Liver (tissue), 9 donors: Measurements from ENCODE around the gene FAM221B. TPM values are rescaled to one million over a fixed set of nuclear protein-coding genes. Genes with fewer than 3 reads are reported as not detected.

Experiments
- DNase-seq: peaks from one replicate; pipeline ENCODE4 v3.0.0-alpha.2; 2017; ENCODE audit warnings: low spot score
- H3K27ac ChIP-seq, 2 donors: one replicate each; pipeline ENCODE4 v1.7.0; 2013; ENCODE audit warnings: inconsistent platforms in 2 of 2, low read length in 2 of 2, control low read depth in 1 of 2, low read depth in 1 of 2, mild to moderate bottlenecking in 1 of 2
- H3K27me3 ChIP-seq, 4 donors: one replicate each; pipeline versions ENCODE4 v1.6.1 to v1.7.0; 2013; ENCODE audit warnings: low read length in 3 of 4, inconsistent platforms in 1 of 4, mild to moderate bottlenecking in 1 of 4, moderate library complexity in 1 of 4; ENCODE audit not compliant: control insufficient read depth in 4 of 4, insufficient read depth in 4 of 4
- H3K36me3 ChIP-seq, 4 donors: one replicate each; pipeline versions ENCODE4 v1.6.1 to v1.7.0; 2013; ENCODE audit warnings: low read length in 3 of 4, mild to moderate bottlenecking in 3 of 4, low read depth in 1 of 4, moderate library complexity in 1 of 4; ENCODE audit not compliant: control insufficient read depth in 4 of 4, insufficient read depth in 3 of 4
- H3K4me1 ChIP-seq, 4 donors: one replicate each; pipeline versions ENCODE4 v1.6.1 to v1.7.0; 2013; ENCODE audit warnings: low read length in 3 of 4, mild to moderate bottlenecking in 3 of 4, moderate library complexity in 1 of 4; ENCODE audit not compliant: control insufficient read depth in 4 of 4, insufficient read depth in 4 of 4
- H3K4me3 ChIP-seq, 3 donors: one replicate each; pipeline versions ENCODE4 v1.6.1 to v1.7.0; 2013; ENCODE audit warnings: low read length in 3 of 3, control low read depth in 1 of 3, low read depth in 1 of 3, mild to moderate bottlenecking in 1 of 3
- H3K9ac ChIP-seq, 2 donors: one replicate each; pipeline ENCODE4 v1.7.0; 2013; ENCODE audit warnings: low read length in 2 of 2, mild to moderate bottlenecking in 2 of 2, moderate library complexity in 2 of 2, control low read depth in 1 of 2, low read depth in 1 of 2
- H3K9me3 ChIP-seq, 4 donors: one replicate each; pipeline versions ENCODE4 v1.6.1 to v1.7.0; 2013; ENCODE audit warnings: low read length in 3 of 4; ENCODE audit not compliant: control insufficient read depth in 4 of 4
- EGR1 ChIP-seq, 2 donors: IDR thresholded peaks; 2 replicates each; pipeline ENCODE4 v1.6.1; 2016 to 2018; ENCODE audit warnings: antibody characterized with exemption in 2 of 2, low read depth in 2 of 2
- FOXA1 ChIP-seq: IDR thresholded peaks from 2 replicates; pipeline ENCODE4 v1.6.1; 2016; ENCODE audit warnings: antibody characterized with exemption
- FOXA2 ChIP-seq: IDR thresholded peaks from 2 replicates; pipeline ENCODE4 v1.6.1; 2016; ENCODE audit warnings: antibody characterized with exemption
- GABPA ChIP-seq, 2 donors: IDR thresholded peaks in 1 of 2; conservative IDR thresholded peaks in 1 of 2; 2 replicates each; pipeline ENCODE4 v1.6.1; 2016; ENCODE audit warnings: antibody characterized with exemption in 2 of 2, mild to moderate bottlenecking in 1 of 2, moderate library complexity in 1 of 2
- HNF4A ChIP-seq, 2 donors: conservative IDR thresholded peaks; 2 replicates each; pipeline ENCODE4 v1.6.1; 2016; ENCODE audit warnings: antibody characterized with exemption in 2 of 2, mild to moderate bottlenecking in 2 of 2
- JUND ChIP-seq, 2 donors: IDR thresholded peaks; 2 replicates each; pipeline ENCODE4 v1.6.1; 2016; ENCODE audit warnings: antibody characterized with exemption in 2 of 2
- NR2F2 ChIP-seq: IDR thresholded peaks from 2 replicates; pipeline ENCODE4 v1.6.1; 2016; ENCODE audit warnings: antibody characterized with exemption
- RAD21 ChIP-seq, 2 donors: IDR thresholded peaks; 2 replicates each; pipeline ENCODE4 v1.6.1; 2016; ENCODE audit warnings: antibody characterized with exemption in 2 of 2, mild to moderate bottlenecking in 2 of 2
- SP1 ChIP-seq: IDR thresholded peaks from 2 replicates; pipeline ENCODE4 v1.6.1; 2018; ENCODE audit warnings: antibody characterized with exemption, mild to moderate bottlenecking
- TAF1 ChIP-seq: conservative IDR thresholded peaks from 2 replicates; pipeline ENCODE4 v1.6.1; 2016; ENCODE audit warnings: antibody characterized with exemption, mild to moderate bottlenecking
- YY1 ChIP-seq: IDR thresholded peaks from 2 replicates; pipeline ENCODE4 v1.6.1; 2016; ENCODE audit warnings: antibody characterized with exemption, mild to moderate bottlenecking
- WGBS: extraction: QIAGEN DNeasy Blood & Tissue Kit; methylation state at CpG from one replicate; pipeline ENCODE4 v1.1.7; 2013; 5-methylcytosine and 5-hydroxymethylcytosine counted together
- polyA plus RNA-seq, 2 donors: library from polyadenylated mRNA; stranded (reverse) in 1 of 2; unstranded in 1 of 2; fragments of 200-250 nt in 1 of 2; fragments of >200 nt in 1 of 2; fragmentation: Nextera tagmentation in 1 of 2; extraction: Ambion mirVana in 1 of 2; gene quantifications; one replicate each; pipeline versions ENCODE4 v1.2.1 to v1.2.3, GENCODE V29; 2013 to 2015
- total RNA-seq, 2 donors: library from RNA; depleted of rRNA; stranded (reverse); fragments of >200 nt; gene quantifications; one replicate each; pipeline ENCODE4 v1.2.3, GENCODE V29; 2014
- TF ChIP-seq, protein P1 (sequence below): fragments of 150-350 bp; IDR thresholded peaks from 2 replicates; pipeline ENCODE4 v1.5.1; 2017; ENCODE audit warnings: improper control_type of control experiment, low read depth, low read length; ENCODE audit not compliant: missing input control
- TF ChIP-seq, protein P2 (sequence below): IDR thresholded peaks from 2 replicates; pipeline ENCODE4 v1.6.1; 2016; ENCODE audit warnings: antibody characterized with exemption
- TF ChIP-seq, protein P3 (sequence below): IDR thresholded peaks from 2 replicates; pipeline ENCODE4 v1.6.1; 2016; ENCODE audit warnings: antibody characterized with exemption
- TF ChIP-seq, protein P4 (sequence below): IDR thresholded peaks from 2 replicates; pipeline ENCODE4 v1.6.1; 2016; ENCODE audit warnings: antibody characterized with exemption
- TF ChIP-seq, protein P5 (sequence below): IDR thresholded peaks from 2 replicates; pipeline ENCODE4 v1.6.1; 2016; ENCODE audit warnings: antibody characterized with exemption, mild to moderate bottlenecking
- donor health status: healthy.
- donor health status: healthy.
- donor health status: healthy.
- donor health status: healthy.
- donor health status: healthy.

The FAM221B gene
- total and polyA plus RNA-seq, 4 donors = 0.35 TPM; not detected in 3

DNA sequence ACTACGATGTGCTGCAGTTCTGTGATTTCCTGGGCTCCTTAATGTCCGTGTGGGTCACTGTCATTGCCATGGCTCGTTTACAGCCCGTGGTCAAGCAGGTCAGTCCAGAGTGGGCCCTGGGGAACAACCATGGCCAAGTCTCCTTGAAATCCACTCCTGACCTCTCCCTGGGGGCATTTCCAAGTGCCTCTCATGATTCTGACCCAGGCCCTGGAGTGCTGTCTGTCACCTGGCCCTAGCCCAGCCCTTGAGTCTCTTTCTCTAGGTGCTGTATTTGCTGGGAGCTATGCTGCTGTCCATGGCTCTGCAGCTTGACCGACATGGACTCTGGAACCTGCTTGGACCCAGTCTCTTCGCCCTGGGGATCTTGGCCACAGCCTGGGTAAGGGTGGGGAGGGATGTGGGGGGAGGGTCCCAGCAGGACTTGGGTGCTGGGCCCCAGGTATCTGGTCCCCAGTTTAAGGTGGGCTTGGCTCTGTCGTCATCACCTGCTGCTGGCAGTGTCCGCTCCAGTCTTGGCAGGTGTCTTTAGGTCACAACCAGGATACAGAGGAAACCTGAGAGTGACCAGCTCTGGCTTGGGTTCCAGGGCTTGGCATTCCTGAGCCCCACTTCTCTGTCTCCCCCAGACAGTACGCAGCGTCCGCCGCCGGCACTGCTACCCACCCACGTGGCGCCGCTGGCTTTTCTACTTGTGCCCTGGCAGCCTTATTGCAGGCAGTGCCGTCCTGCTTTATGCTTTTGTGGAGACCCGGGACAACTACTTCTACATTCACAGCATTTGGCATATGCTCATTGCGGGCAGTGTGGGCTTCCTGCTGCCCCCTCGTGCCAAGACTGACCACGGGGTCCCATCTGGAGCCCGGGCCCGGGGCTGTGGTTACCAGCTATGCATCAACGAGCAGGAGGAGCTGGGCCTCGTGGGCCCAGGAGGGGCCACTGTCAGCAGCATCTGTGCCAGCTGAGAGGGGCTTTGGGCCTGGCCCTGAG lies 24.6 kb upstream of the FAM221B start (continued):
- TF ChIP-seq, protein P1, sequence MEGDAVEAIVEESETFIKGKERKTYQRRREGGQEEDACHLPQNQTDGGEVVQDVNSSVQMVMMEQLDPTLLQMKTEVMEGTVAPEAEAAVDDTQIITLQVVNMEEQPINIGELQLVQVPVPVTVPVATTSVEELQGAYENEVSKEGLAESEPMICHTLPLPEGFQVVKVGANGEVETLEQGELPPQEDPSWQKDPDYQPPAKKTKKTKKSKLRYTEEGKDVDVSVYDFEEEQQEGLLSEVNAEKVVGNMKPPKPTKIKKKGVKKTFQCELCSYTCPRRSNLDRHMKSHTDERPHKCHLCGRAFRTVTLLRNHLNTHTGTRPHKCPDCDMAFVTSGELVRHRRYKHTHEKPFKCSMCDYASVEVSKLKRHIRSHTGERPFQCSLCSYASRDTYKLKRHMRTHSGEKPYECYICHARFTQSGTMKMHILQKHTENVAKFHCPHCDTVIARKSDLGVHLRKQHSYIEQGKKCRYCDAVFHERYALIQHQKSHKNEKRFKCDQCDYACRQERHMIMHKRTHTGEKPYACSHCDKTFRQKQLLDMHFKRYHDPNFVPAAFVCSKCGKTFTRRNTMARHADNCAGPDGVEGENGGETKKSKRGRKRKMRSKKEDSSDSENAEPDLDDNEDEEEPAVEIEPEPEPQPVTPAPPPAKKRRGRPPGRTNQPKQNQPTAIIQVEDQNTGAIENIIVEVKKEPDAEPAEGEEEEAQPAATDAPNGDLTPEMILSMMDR = no peak
- TF ChIP-seq RAD21 (IDR thresholded peaks at IDR 0.05) (no peak), EGR1 (IDR thresholded peaks at IDR 0.05; ENCODE audit: low read depth in 2 of 2) (no peak), NR2F2 (no peak)
- TF ChIP-seq, protein P2, sequence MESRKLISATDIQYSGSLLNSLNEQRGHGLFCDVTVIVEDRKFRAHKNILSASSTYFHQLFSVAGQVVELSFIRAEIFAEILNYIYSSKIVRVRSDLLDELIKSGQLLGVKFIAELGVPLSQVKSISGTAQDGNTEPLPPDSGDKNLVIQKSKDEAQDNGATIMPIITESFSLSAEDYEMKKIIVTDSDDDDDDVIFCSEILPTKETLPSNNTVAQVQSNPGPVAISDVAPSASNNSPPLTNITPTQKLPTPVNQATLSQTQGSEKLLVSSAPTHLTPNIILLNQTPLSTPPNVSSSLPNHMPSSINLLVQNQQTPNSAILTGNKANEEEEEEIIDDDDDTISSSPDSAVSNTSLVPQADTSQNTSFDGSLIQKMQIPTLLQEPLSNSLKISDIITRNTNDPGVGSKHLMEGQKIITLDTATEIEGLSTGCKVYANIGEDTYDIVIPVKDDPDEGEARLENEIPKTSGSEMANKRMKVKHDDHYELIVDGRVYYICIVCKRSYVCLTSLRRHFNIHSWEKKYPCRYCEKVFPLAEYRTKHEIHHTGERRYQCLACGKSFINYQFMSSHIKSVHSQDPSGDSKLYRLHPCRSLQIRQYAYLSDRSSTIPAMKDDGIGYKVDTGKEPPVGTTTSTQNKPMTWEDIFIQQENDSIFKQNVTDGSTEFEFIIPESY = no peak

DNA sequence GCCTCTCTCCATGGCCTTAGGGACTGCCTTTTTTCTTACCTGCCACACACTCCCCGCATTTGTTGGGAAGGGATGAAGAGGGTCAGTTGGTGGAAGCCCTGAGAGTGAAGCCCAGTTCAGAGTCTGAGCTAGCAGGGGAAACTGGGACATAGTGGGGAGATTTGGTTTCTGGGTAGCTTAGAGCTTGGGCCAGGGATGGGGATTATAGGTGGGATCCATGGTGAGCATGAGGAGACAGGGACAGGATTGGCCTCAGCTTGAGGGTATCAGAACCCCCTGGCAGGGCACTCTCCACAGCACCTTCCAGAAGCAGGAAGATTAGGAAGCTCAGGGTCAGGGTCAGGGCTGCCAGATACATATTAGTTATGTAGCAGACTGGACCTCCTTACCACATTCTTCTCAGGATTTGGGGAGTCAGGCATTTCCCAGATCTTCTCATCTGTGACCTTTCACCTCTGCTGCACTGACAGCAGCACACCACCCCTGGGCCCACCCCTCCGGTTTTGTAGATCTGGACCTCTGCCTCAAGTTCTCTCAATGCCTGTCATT lies 23.8 kb upstream of the FAM221B start:
- no peak for DNase-seq
- H3K4me1 ChIP-seq = no peaks in the 10 kb centered on the region
- no peak overlapping the region for H3K27ac ChIP-seq
- H3K9me3 ChIP-seq = no peaks in the 10 kb centered on the region
- no peak overlapping the region for H3K4me3 ChIP-seq
- TF ChIP-seq, protein P3, sequence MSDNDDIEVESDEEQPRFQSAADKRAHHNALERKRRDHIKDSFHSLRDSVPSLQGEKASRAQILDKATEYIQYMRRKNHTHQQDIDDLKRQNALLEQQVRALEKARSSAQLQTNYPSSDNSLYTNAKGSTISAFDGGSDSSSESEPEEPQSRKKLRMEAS = no peak
- TF ChIP-seq, protein P4, sequence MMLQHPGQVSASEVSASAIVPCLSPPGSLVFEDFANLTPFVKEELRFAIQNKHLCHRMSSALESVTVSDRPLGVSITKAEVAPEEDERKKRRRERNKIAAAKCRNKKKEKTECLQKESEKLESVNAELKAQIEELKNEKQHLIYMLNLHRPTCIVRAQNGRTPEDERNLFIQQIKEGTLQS = no peak
- TF ChIP-seq YY1 (no peak), NR2F2 (no peak), FOXA2 (no peak), HNF4A (conservative IDR thresholded peaks at IDR 0.05) (no peak), JUND (IDR thresholded peaks at IDR 0.05) (no peak), GABPA (IDR thresholded peaks at IDR 0.05 in 1 of 2, conservative IDR thresholded peaks at IDR 0.05 in 1 of 2) (no peak), SP1 (no peak), FOXA1 (no peak), TAF1 (no peak), RAD21 (IDR thresholded peaks at IDR 0.05) (no peak), EGR1 (IDR thresholded peaks at IDR 0.05; ENCODE audit: low read depth in 2 of 2) (no peak)
- TF ChIP-seq, protein P5, sequence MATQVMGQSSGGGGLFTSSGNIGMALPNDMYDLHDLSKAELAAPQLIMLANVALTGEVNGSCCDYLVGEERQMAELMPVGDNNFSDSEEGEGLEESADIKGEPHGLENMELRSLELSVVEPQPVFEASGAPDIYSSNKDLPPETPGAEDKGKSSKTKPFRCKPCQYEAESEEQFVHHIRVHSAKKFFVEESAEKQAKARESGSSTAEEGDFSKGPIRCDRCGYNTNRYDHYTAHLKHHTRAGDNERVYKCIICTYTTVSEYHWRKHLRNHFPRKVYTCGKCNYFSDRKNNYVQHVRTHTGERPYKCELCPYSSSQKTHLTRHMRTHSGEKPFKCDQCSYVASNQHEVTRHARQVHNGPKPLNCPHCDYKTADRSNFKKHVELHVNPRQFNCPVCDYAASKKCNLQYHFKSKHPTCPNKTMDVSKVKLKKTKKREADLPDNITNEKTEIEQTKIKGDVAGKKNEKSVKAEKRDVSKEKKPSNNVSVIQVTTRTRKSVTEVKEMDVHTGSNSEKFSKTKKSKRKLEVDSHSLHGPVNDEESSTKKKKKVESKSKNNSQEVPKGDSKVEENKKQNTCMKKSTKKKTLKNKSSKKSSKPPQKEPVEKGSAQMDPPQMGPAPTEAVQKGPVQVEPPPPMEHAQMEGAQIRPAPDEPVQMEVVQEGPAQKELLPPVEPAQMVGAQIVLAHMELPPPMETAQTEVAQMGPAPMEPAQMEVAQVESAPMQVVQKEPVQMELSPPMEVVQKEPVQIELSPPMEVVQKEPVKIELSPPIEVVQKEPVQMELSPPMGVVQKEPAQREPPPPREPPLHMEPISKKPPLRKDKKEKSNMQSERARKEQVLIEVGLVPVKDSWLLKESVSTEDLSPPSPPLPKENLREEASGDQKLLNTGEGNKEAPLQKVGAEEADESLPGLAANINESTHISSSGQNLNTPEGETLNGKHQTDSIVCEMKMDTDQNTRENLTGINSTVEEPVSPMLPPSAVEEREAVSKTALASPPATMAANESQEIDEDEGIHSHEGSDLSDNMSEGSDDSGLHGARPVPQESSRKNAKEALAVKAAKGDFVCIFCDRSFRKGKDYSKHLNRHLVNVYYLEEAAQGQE = no peak
- TF ChIP-seq, protein P1 = no peak
- TF ChIP-seq, protein P2 = no peak
- no peaks in the 10 kb centered on the region for H3K27me3 ChIP-seq
- WGBS = 96% methylated on average over 2 of the region's 2 CpGs
- H3K9ac ChIP-seq = no peak overlapping the region
- H3K36me3 ChIP-seq = no peaks in the 10 kb centered on the region
